Prostate gland (tissue), 2 donors: ENCODE results near the gene FRYL.

Source experiments
- POLR2A ChIP-seq: fragments of 450-650 bp; IDR thresholded peaks from one replicate; pipeline ENCODE4 v1.6.1; 2016; ENCODE audit warnings: antibody characterized with exemption, mild to moderate bottlenecking
- POLR2AphosphoS5 ChIP-seq: sonication (generic); formaldehyde crosslinking; IDR thresholded peaks from one replicate; pipeline ENCODE4 v1.6.1; 2017; ENCODE audit warnings: antibody characterized with exemption
- TF ChIP-seq, protein P1 (sequence below), 4 experiments: fragments of 200-600 bp in 2 of 4; fragments of 450-650 bp in 2 of 4; sonication (generic) in 2 of 4; IDR thresholded peaks; 1 replicate in 3 of 4; 2 replicates in 1 of 4; pipeline ENCODE4 v1.5.1; 2016 to 2019; ENCODE audit warnings: antibody characterized with exemption in 4 of 4, mild to moderate bottlenecking in 2 of 4, moderate library complexity in 2 of 4

- TF ChIP-seq, protein P1, sequence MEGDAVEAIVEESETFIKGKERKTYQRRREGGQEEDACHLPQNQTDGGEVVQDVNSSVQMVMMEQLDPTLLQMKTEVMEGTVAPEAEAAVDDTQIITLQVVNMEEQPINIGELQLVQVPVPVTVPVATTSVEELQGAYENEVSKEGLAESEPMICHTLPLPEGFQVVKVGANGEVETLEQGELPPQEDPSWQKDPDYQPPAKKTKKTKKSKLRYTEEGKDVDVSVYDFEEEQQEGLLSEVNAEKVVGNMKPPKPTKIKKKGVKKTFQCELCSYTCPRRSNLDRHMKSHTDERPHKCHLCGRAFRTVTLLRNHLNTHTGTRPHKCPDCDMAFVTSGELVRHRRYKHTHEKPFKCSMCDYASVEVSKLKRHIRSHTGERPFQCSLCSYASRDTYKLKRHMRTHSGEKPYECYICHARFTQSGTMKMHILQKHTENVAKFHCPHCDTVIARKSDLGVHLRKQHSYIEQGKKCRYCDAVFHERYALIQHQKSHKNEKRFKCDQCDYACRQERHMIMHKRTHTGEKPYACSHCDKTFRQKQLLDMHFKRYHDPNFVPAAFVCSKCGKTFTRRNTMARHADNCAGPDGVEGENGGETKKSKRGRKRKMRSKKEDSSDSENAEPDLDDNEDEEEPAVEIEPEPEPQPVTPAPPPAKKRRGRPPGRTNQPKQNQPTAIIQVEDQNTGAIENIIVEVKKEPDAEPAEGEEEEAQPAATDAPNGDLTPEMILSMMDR (IDR thresholded peaks at IDR 0.05): no peak
- TF ChIP-seq POLR2A (no peak), POLR2AphosphoS5 (no peak)
Observed at GRCh38 chr4:48554606-48555005, 225.5 kb downstream of the FRYL start.
